Stimulated activated CD4-positive, alpha-beta T cell treated with anti-CD3 and anti-CD28 coated beads, Interleukin-4, amount 100 ng/mL, for 4 hours (primary cell): ENCODE results near the gene KLHL21.

Source experiments
- DNase-seq, 2 experiments: peaks; one replicate each; pipeline ENCODE4 v3.0.0-alpha.2; 2020

KLHL21 gene

DNA sequence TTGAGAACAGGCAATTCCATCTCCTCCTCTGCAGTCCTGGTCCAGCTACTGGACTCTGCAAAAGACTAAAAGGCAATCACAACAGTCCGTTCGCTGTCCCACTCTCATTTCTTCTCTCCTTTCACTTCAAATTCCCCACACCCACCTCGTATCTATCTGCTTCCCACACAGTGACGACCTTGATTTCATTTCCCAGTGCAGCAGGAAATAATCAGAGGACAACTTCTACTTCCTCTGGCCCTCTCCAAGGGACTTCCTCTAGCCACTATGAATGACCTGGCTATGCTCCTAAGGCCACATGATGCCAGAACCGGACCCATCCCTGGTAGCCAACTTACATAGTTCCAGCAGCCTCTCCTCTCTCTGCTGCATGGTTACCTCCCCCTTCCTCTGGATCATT, 56.3 kb downstream of the KLHL21 start:
- DNase-seq: no peak

DNA sequence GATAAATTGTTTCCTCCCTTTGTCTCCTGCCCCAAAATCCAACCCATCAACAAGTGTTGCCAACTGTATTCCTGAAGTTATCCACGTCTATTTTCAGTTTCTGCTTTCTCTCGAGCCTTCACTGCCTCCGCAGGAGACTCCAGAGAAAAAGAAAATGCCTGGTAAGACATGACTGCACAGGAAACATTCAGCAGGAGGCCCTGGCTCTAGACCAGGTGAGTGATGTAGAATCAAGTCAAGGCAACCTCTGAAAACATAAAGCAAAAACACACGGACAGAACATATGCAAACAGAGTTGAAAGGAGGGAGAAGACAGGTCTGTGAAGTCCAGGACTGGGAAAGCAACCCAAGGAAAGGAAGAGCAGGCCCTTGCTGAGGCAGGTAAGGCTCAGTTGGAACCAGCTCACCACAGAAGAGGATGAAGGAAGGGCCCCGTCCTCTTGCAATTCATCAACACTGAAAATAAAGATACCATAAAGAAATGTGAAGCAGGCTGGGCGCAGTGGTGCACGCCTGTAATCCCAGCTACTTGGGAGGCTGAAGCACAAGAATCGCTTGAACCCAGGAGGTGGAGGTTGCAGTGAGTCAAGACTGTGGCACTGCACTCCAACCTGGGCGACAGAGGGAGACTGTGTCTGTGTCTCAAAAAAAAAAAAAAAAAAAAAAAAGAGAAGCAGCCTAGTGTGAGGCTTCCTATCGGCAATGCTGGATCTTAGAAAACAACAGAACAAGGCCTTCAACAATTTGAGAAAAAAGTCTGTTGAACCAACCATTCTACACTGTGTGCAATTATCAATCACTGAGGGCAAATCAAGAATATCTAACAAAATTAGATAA, 57.2 kb downstream of the KLHL21 start:
- DNase-seq: peak in 1 of 2 experiments; percentile 10

DNA sequence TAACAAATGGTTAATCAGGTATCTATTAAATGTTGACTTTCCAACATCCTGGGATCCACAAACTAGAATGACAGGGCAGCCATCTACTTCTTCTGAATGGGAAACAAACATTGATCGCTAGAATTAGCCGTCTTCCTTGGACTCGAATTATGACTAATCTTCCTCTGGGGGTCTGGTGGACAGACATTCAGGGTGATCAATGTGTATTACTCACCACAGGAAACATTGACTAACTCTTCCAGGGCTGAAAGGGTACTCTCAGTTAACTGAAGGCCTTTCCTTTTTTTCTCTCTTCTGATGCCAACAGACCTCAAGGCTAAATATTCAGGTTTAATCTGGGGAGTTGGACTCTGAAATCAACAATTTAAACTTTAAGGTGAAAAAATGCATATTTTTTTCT, 57.8 kb downstream of the KLHL21 start:
- no peak for DNase-seq
